H1 (cell line): ENCODE data around the gene ERN2. TPM values are rescaled to one million over a fixed set of nuclear protein-coding genes. Genes with fewer than 3 reads are reported as not detected.

Experiments
- CTCF ChIA-PET: fragments of 300-600 bp; sonication (Branson Sonifier 250); formaldehyde crosslinking; loops from one replicate; lab custom pipeline; 2021; ENCODE audit not compliant: partially characterized antibody; lab: Charles Lee
- POLR2A ChIA-PET: fragments of 300-600 bp; sonication (Branson Sonifier 250); formaldehyde crosslinking; loops from one replicate; lab custom pipeline; 2021; ENCODE audit warnings: inconsistent platforms; ENCODE audit not compliant: partially characterized antibody; lab: Charles Lee
- DNase-seq, 2 experiments: peaks; one replicate each; pipeline versions ENCODE4 v3.0.0 to v3.0.0-alpha.2; 2010 to 2022; ENCODE audit warnings: low spot score in 2 of 2, low read depth in 1 of 2, mixed read lengths in 1 of 2
- FAIRE-seq: peaks from 2 replicates; lab custom pipeline; 2011; peaks lifted over from hg19 to GRCh38; lab: Jason Lieb, UNC
- H2AFZ ChIP-seq: 2 replicates; pipeline ENCODE4 v1.8.1; 2012; ENCODE audit warnings: low read length, inconsistent platforms
- H2AK5ac ChIP-seq: 2 replicates; pipeline ENCODE4 v1.6.1; 2013; ENCODE audit warnings: low read depth, low read length
- H2BK120ac ChIP-seq: replicated peaks from 2 replicates; pipeline ENCODE3; 2013; ENCODE audit warnings: low read depth, low read length, inconsistent platforms
- H2BK12ac ChIP-seq: 2 replicates; pipeline ENCODE4 v1.6.1; 2013; ENCODE audit warnings: low read depth, low read length
- H2BK15ac ChIP-seq: 2 replicates; pipeline ENCODE4 v1.6.1; 2013; ENCODE audit warnings: low read length
- H2BK20ac ChIP-seq: 2 replicates; pipeline ENCODE4 v1.6.1; 2013; ENCODE audit warnings: low read length
- H2BK5ac ChIP-seq: 2 replicates; pipeline ENCODE4 v1.6.1; 2013; ENCODE audit warnings: low read depth, low read length
- H3K14ac ChIP-seq: 2 replicates; pipeline ENCODE4 v1.6.1; 2013; ENCODE audit warnings: inconsistent platforms; ENCODE audit not compliant: insufficient read length
- H3K18ac ChIP-seq: 2 replicates; pipeline ENCODE4 v1.6.1; 2013; ENCODE audit warnings: low read length; ENCODE audit errors: extremely low read depth
- H3K23ac ChIP-seq: 2 replicates; pipeline ENCODE4 v1.6.1; 2013; ENCODE audit warnings: inconsistent platforms; ENCODE audit not compliant: insufficient read length
- H3K23me2 ChIP-seq: 2 replicates; pipeline ENCODE4 v1.6.1; 2013; ENCODE audit warnings: low read depth, low read length
- H3K27ac ChIP-seq: 2 replicates; pipeline ENCODE4 v1.6.1; 2011; ENCODE audit warnings: low read depth, low read length, inconsistent platforms
- H3K27me3 ChIP-seq, 4 experiments: replicated peaks in 1 of 4; 1 replicate in 1 of 4; 2 replicates in 3 of 4; pipeline versions ENCODE4 v1.6.1 to v1.8.1; 2011 to 2013; ENCODE audit warnings: low read length in 3 of 4, mild to moderate bottlenecking in 3 of 4, inconsistent platforms in 2 of 4, mixed read lengths in 2 of 4, moderate library complexity in 1 of 4; ENCODE audit not compliant: control insufficient read depth in 3 of 4, insufficient read depth in 3 of 4; ENCODE audit errors: extremely low read depth in 1 of 4
- H3K36me3 ChIP-seq, 4 experiments: 2 replicates each; pipeline versions ENCODE4 v1.6.1 to v1.8.1; 2011 to 2013; ENCODE audit warnings: mild to moderate bottlenecking in 4 of 4, low read length in 3 of 4, moderate library complexity in 2 of 4, control low read depth in 1 of 4, inconsistent platforms in 1 of 4; ENCODE audit not compliant: insufficient read depth in 4 of 4, control insufficient read depth in 2 of 4
- H3K4ac ChIP-seq: replicated peaks from 2 replicates; pipeline ENCODE3; 2013; ENCODE audit warnings: low read length, low read depth, mixed read lengths, inconsistent platforms; ENCODE audit not compliant: insufficient read length
- H3K4me1 ChIP-seq, 4 experiments: replicated peaks in 1 of 4; 1 replicate in 1 of 4; 2 replicates in 3 of 4; pipeline versions ENCODE4 v1.6.1 to v1.8.1; 2011 to 2013; ENCODE audit warnings: low read length in 3 of 4, inconsistent platforms in 2 of 4, mixed read lengths in 1 of 4; ENCODE audit not compliant: insufficient read depth in 4 of 4, control insufficient read depth in 3 of 4
- H3K4me2 ChIP-seq, 2 experiments: 2 replicates each; pipeline versions ENCODE4 v1.6.1 to v1.8.1; 2011 to 2013; ENCODE audit warnings: low read depth in 2 of 2, low read length in 2 of 2, control low read depth in 1 of 2, inconsistent platforms in 1 of 2, mild to moderate bottlenecking in 1 of 2; ENCODE audit not compliant: insufficient read depth in 1 of 2
- H3K4me3 ChIP-seq, 4 experiments: fragments of 200-600, 300-600 bp in 1 of 4; sonication (generic), shearing (Covaris generic), sonication (Bioruptor Twin) in 1 of 4; 2 replicates each; pipeline versions ENCODE4 v1.5.1 to v1.8.1; 2011 to 2016; ENCODE audit warnings: low read length in 4 of 4, low read depth in 3 of 4, control low read depth in 2 of 4, inconsistent platforms in 2 of 4, mild to moderate bottlenecking in 2 of 4, mixed read lengths in 1 of 4, moderate library complexity in 1 of 4; ENCODE audit not compliant: insufficient read depth in 2 of 4; ENCODE audit errors: extremely low read depth in 1 of 4
- H3K56ac ChIP-seq: replicated peaks from 2 replicates; pipeline ENCODE3; 2013; ENCODE audit warnings: low read depth, mild to moderate bottlenecking, mixed read lengths, low read length, inconsistent platforms; ENCODE audit not compliant: insufficient read length
- H3K79me1 ChIP-seq: 2 replicates; pipeline ENCODE4 v1.6.1; 2013; ENCODE audit warnings: low read depth, low read length, control low read depth
- H3K79me2 ChIP-seq, 2 experiments: 2 replicates each; pipeline versions ENCODE4 v1.6.1 to v1.8.1; 2012 to 2013; ENCODE audit warnings: low read length in 2 of 2, mild to moderate bottlenecking in 2 of 2, inconsistent platforms in 1 of 2; ENCODE audit not compliant: insufficient read depth in 2 of 2, control insufficient read depth in 1 of 2
- H3K9ac ChIP-seq, 4 experiments: replicated peaks in 1 of 4; 1 replicate in 1 of 4; 2 replicates in 3 of 4; pipeline versions ENCODE4 v1.6.1 to v1.8.1; 2011 to 2013; ENCODE audit warnings: low read depth in 3 of 4, low read length in 3 of 4, control low read depth in 2 of 4, mild to moderate bottlenecking in 2 of 4, moderate library complexity in 2 of 4, inconsistent platforms in 1 of 4; ENCODE audit errors: extremely low read depth in 1 of 4
- H3K9me3 ChIP-seq, 2 experiments: 2 replicates each; pipeline versions ENCODE4 v1.6.1 to v1.8.1; 2012 to 2013; ENCODE audit warnings: mild to moderate bottlenecking in 2 of 2, moderate library complexity in 2 of 2, control low read depth in 1 of 2, inconsistent platforms in 1 of 2, low read depth in 1 of 2, low read length in 1 of 2, mixed read lengths in 1 of 2; ENCODE audit not compliant: insufficient read depth in 2 of 2
- H4K20me1 ChIP-seq, 2 experiments: replicated peaks in 1 of 2; 2 replicates each; pipeline versions ENCODE3 to v1.8.1; 2011 to 2013; ENCODE audit warnings: inconsistent platforms in 2 of 2, low read length in 2 of 2, mild to moderate bottlenecking in 1 of 2; ENCODE audit not compliant: insufficient read depth in 2 of 2, control insufficient read depth in 1 of 2
- H4K5ac ChIP-seq: 2 replicates; pipeline ENCODE4 v1.6.1; 2013; ENCODE audit warnings: low read length, low read depth, mixed read lengths, inconsistent platforms; ENCODE audit not compliant: insufficient read length
- H4K8ac ChIP-seq: 2 replicates; pipeline ENCODE4 v1.8.0; 2013; ENCODE audit warnings: mild to moderate bottlenecking, moderate library complexity, low read length, inconsistent platforms; ENCODE audit not compliant: insufficient read depth; ENCODE audit errors: extremely low read depth
- H4K91ac ChIP-seq: replicated peaks from 2 replicates; pipeline ENCODE3; 2013; ENCODE audit warnings: low read length, mixed read lengths, inconsistent platforms; ENCODE audit not compliant: insufficient read length
- EZH2 ChIP-seq: fragments of 200-600 bp; sonication (generic); IDR thresholded peaks from 2 replicates; pipeline ENCODE4 v1.7.1; 2012; ENCODE audit warnings: low read depth, mild to moderate bottlenecking, moderate library complexity, low read length, inconsistent platforms; ENCODE audit not compliant: severe bottlenecking
- GABPA ChIP-seq: IDR thresholded peaks from 2 replicates; pipeline ENCODE4 v1.6.1; 2011; ENCODE audit warnings: mild to moderate bottlenecking, low read length, moderate library complexity, borderline replicate concordance; ENCODE audit not compliant: insufficient read depth
- SIN3A ChIP-seq, 2 experiments: IDR thresholded peaks in 1 of 2; conservative IDR thresholded peaks in 1 of 2; 2 replicates each; pipeline ENCODE4 v1.6.1; 2011 to 2012; ENCODE audit warnings: low read length in 2 of 2, improper control_type of control experiment in 1 of 2, low read depth in 1 of 2, mild to moderate bottlenecking in 1 of 2
- SP4 ChIP-seq: IDR thresholded peaks from 2 replicates; pipeline ENCODE4 v1.6.1; 2012; ENCODE audit warnings: low read length, inconsistent platforms
- WGBS, 2 experiments: shearing (Covaris generic) in 1 of 2; methylation state at CpG; one replicate each; pipeline versions ENCODE4 v1.1.6 to v1.1.7; 2013 to 2015; ENCODE audit warnings: low lambda C conversion rate in 2 of 2, mixed read lengths in 2 of 2, inconsistent platforms in 1 of 2, low coverage in 1 of 2, missing lambda C conversion rate in 1 of 2; ENCODE audit not compliant: insufficient replicate concordance in 2 of 2, insufficient coverage in 1 of 2, insufficient read length in 1 of 2; ENCODE audit errors: extremely low coverage in 1 of 2, missing lambda C conversion rate in 1 of 2; 5-methylcytosine and 5-hydroxymethylcytosine counted together
- polyA plus RNA-seq, 7 experiments: library from polyadenylated mRNA; depleted of rRNA in 3 of 7; stranded (reverse) in 5 of 7; unstranded in 2 of 7; fragments of >200 nt in 5 of 7; fragments of 200-250 nt in 2 of 7; gene quantifications; 1 replicate in 5 of 7; 2 replicates in 1 of 7; 4 replicates in 1 of 7; pipeline versions ENCODE4 v1.2.1 to v1.2.3, GENCODE V29; 2011 to 2013; ENCODE audit warnings: missing spikeins in 2 of 7, mixed read lengths in 2 of 7
- total RNA-seq: library from RNA; stranded (reverse); fragmentation: NEBNext Ultra II Directional; extraction: Animal tissue kit (Norgen Biotek cat#: 25700); gene quantifications from 2 replicates; pipeline ENCODE4 v1.2.1, GENCODE V29; 2021

The ERN2 gene
- total and polyA plus RNA-seq, 2 of the 8 experiments (the other 6 are each of a cell fraction or from before 2014, with no cell fraction given): 2.4 to 4.4 TPM

DNA sequence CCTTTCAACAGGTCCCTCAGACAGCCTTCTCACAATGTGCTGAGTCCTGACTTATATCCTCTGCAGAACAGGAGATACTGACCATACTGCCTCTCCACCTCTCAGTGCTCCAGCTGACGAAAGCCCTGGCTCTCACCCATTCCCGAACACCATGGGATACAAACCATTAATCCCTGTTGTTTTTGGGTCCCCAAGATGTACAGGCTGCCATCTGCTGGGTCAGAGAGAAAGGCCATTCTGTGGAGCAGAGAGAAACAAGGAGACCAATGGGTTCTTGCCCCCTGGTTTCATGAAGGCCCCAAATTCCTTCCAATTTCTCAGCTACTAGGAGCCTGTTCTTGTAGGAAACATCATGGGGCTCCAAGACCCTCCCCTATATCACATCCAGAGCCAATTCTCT lies 3.0 kb downstream of the ERN2 start:
- H3K79me1 ChIP-seq: no peaks in the 10 kb centered on the region
- H2BK12ac ChIP-seq: no peak overlapping the region
- 79% methylated on average over 2 of the region's 2 CpGs; no CpG with 5 or more reads in 1 of the 2 experiments for WGBS, 2 experiments
- ChIA-PET POLR2A (interaction anchor here (1.0 to 1.6 kb wide), 3 partner anchors 11 to 30 kb away, joined by 3 to 4 read pairs (median 3); no protein-coding TSS in a partner anchor), CTCF (interaction anchor here (0.7 to 1.5 kb wide), 5 partner anchors 9 to 543 kb away, joined by 3 to 4 read pairs (median 3); no protein-coding TSS in a partner anchor)
- H4K20me1 ChIP-seq: no peaks in the 10 kb centered on the region
- H2AK5ac ChIP-seq: no peak overlapping the region
- H3K18ac ChIP-seq: no peak overlapping the region
- H3K14ac ChIP-seq: no peak overlapping the region
- H2BK5ac ChIP-seq: no peak overlapping the region
- no peak overlapping the region for H2BK120ac ChIP-seq
- H3K27ac ChIP-seq: no peak overlapping the region
- no peak overlapping the region for H3K4me3 ChIP-seq
- no peak overlapping the region for H3K56ac ChIP-seq
- H3K36me3 ChIP-seq: no peaks in the 10 kb centered on the region
- H3K9ac ChIP-seq: no peak overlapping the region
- H3K27me3 ChIP-seq: peaks cover 2 to 21% (median 19%) of the 10 kb centered on the region in 4 experiments
- H4K5ac ChIP-seq: no peak overlapping the region
- H3K23me2 ChIP-seq: peaks cover 10% of the 10 kb centered on the region; the same call in 1 of the 2 replicates
- no peak for DNase-seq
- no peak overlapping the region for H2AFZ ChIP-seq
- no peak overlapping the region for H4K91ac ChIP-seq
- no peak overlapping the region for H3K4me2 ChIP-seq
- no peak overlapping the region for H2BK20ac ChIP-seq
- H2BK15ac ChIP-seq: no peak overlapping the region
- H3K4me1 ChIP-seq: no peaks in the 10 kb centered on the region; a peak in 2 of 7 replicates
- H3K79me2 ChIP-seq: no peaks in the 10 kb centered on the region
- no peak for FAIRE-seq
- no peak overlapping the region for H4K8ac ChIP-seq
- H3K23ac ChIP-seq: no peak overlapping the region
- no peak overlapping the region for H3K4ac ChIP-seq
- TF ChIP-seq EZH2 (no peak), SIN3A (conservative IDR thresholded peaks at IDR 0.05 in 1 of 2, IDR thresholded peaks at IDR 0.05 in 1 of 2; ENCODE audit: low read depth in 1 of 2, low read length in 2 of 2) (no peak), GABPA (no peak), SP4 (no peak)
- TF ChIP-seq, all 59 proteins: peak for 0
- peaks cover 8% of the 10 kb centered on the region in 2 experiments; a peak in 2 of 4 replicates for H3K9me3 ChIP-seq
